PC-3 (cell line): ENCODE measurements around the gene CNTFR. TPM values are rescaled to one million over a fixed set of nuclear protein-coding genes. Genes with fewer than 3 reads are reported as not detected.

Experiments used
- ATAC-seq: fragments of 200-7000 bp; cut with Tn5 transposase; 2 replicates; pipeline ENCODE4 v1.9.1; 2020; ENCODE audit warnings: mild to moderate bottlenecking, moderate library complexity
- BruUV-seq: library from RNA; stranded (reverse); fragments of 400-500 nt; replicated peaks from 2 replicates; lab custom pipeline; 2021; lab: Mats Ljungman, UMichigan
- CTCF ChIA-PET: fragments of 300-600 bp; sonication (Branson Sonifier 250); formaldehyde crosslinking; loops from one replicate; lab custom pipeline; 2022; ENCODE audit warnings: antibody characterized with exemption; lab: Charles Lee
- POLR2A ChIA-PET: fragments of 300-600 bp; sonication (Branson Sonifier 250); formaldehyde crosslinking; loops from one replicate; lab custom pipeline; 2022; ENCODE audit warnings: antibody characterized with exemption; ENCODE audit not compliant: unreplicated experiment; lab: Charles Lee
- DNase-seq: peaks from one replicate; pipeline ENCODE4 v3.0.0-alpha.2; 2015
- H2AFZ ChIP-seq: fragments of 300-600 bp; sonication (generic); 2 replicates; pipeline ENCODE4 v1.6.0; 2016; ENCODE audit warnings: antibody characterized with exemption, low read length
- H3F3A ChIP-seq: fragments of 300-600 bp; sonication (generic); one replicate; pipeline ENCODE4 v1.6.0; 2017; ENCODE audit warnings: antibody characterized with exemption, low read length, control low read depth, mild to moderate bottlenecking; ENCODE audit not compliant: unreplicated experiment
- H3K27ac ChIP-seq: fragments of 300-600 bp; sonication (generic); 2 replicates; pipeline ENCODE4 v1.5.1; 2016; ENCODE audit warnings: mild to moderate bottlenecking, low read length
- H3K27me3 ChIP-seq: fragments of 300-600 bp; sonication (generic); 2 replicates; pipeline ENCODE4 v1.6.1; 2016; ENCODE audit warnings: low read length, mixed read lengths
- H3K36me3 ChIP-seq: fragments of 300-600 bp; sonication (generic); 2 replicates; pipeline ENCODE4 v1.6.1; 2016; ENCODE audit warnings: low read depth, mixed run types, low read length, mixed read lengths
- H3K4me1 ChIP-seq: fragments of 300-600 bp; sonication (generic); 2 replicates; pipeline ENCODE4 v1.5.1; 2016; ENCODE audit warnings: low read length; ENCODE audit not compliant: insufficient read depth
- H3K4me2 ChIP-seq: fragments of 300-600 bp; sonication (generic); 2 replicates; pipeline ENCODE4 v1.6.0; 2016; ENCODE audit warnings: low read length
- H3K4me3 ChIP-seq: fragments of 300-600 bp; sonication (generic); 2 replicates; pipeline ENCODE4 v1.5.1; 2016; ENCODE audit warnings: mild to moderate bottlenecking, low read length, mixed read lengths
- H3K79me2 ChIP-seq: fragments of 300-600 bp; sonication (generic); 2 replicates; pipeline ENCODE4 v1.6.1; 2017; ENCODE audit warnings: low read length, mixed read lengths
- H3K9ac ChIP-seq: fragments of 300-600 bp; sonication (generic); 2 replicates; pipeline ENCODE4 v1.6.0; 2016; ENCODE audit warnings: mild to moderate bottlenecking, low read length
- H3K9me2 ChIP-seq: fragments of 300-600 bp; sonication (generic); replicated peaks from 2 replicates; pipeline ENCODE4 v1.6.1; 2016; ENCODE audit warnings: mixed run types, low read length, mixed read lengths
- H3K9me3 ChIP-seq: fragments of 300-600 bp; sonication (generic); 2 replicates; pipeline ENCODE4 v1.6.1; 2016; ENCODE audit warnings: low read length, mixed read lengths
- H4K20me1 ChIP-seq: fragments of 300-600 bp; sonication (generic); 2 replicates; pipeline ENCODE4 v1.6.1; 2016; ENCODE audit warnings: low read length, mixed read lengths
- EZH2 ChIP-seq: fragments of 300-600 bp; sonication (generic); IDR thresholded peaks from one replicate; pipeline ENCODE4 v1.6.1; 2017; ENCODE audit warnings: antibody characterized with exemption, mild to moderate bottlenecking, low read length; ENCODE audit not compliant: unreplicated experiment
- EZH2phosphoT487 ChIP-seq: fragments of 300-600 bp; sonication (generic); IDR thresholded peaks from 2 replicates; pipeline ENCODE4 v1.6.1; 2018; ENCODE audit warnings: mild to moderate bottlenecking, antibody characterized with exemption, low read length, borderline replicate concordance
- intact Hi-C: fragments of 100-400 bp; cut with micrococcal nuclease; formaldehyde crosslinking; loops from 2 replicates; pipeline ENCODE4 v1.9.0; 2023
- total RNA-seq: library from RNA; depleted of rRNA; stranded (reverse); fragments of >200 nt; gene quantifications from 2 replicates; pipeline ENCODE4 v1.2.3, GENCODE V29; 2014
- TF ChIP-seq, protein P1 (sequence below): fragments of 300-600 bp; sonication (generic); conservative IDR thresholded peaks from 2 replicates; pipeline ENCODE4 v1.5.1; 2017; ENCODE audit warnings: antibody characterized with exemption, low read depth, mild to moderate bottlenecking, low read length

CNTFR gene
- total RNA-seq, 1 experiment from 2014 or later = not detected

DNA sequence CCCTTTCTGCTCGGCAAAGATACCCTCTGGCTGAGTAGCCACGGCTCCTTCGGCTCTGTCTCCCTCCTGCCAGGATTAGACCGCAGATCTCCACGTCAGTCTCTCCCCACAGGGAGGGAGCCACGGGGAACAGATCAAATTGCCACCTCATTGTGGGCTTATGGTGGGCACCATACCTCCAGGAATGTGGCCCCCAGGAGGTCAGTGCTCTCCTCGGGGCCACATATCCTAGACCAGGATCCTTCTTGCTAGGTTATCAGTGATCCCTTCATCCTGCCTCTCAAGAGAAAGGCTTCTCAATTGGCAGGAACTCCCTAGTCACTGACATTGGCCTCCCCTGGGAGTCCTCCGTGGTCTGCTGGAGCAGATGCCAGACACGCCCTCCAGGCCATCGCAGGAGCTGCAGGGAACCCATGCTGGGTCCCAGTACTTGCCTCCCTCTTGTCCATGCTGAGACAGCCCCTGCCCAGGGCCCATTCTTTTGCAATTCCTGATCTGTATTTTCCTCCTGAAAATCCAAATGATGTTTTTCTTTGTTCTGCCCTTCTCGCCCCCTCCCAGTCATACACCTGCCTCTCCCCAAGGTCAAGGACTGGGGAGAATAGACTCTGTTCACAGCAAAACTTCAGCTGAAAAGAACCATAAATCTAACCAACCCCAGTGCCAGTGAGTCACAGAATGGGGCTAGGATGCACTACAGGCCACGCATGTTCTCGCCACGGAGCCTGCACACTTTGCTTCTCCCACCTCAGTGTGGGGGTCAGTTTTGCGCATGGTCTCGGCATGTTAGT, 35.1 kb downstream of the CNTFR start:
- H3K9ac ChIP-seq = no peak overlapping the region
- no peaks in the 10 kb centered on the region for H3K36me3 ChIP-seq
- no peaks in the 10 kb centered on the region for H3K9me3 ChIP-seq
- H3K9me2 ChIP-seq = no peaks in the 10 kb centered on the region
- H3K4me2 ChIP-seq = no peak overlapping the region
- ChIA-PET CTCF (no interaction called here), POLR2A (no interaction called here)
- H3K4me3 ChIP-seq = no peak overlapping the region
- H3K27me3 ChIP-seq = no peaks in the 10 kb centered on the region
- H3K27ac ChIP-seq = no peak overlapping the region
- ATAC-seq = no peak
- H3K79me2 ChIP-seq = no peaks in the 10 kb centered on the region
- no peak overlapping the region for H2AFZ ChIP-seq
- H3K4me1 ChIP-seq = no peaks in the 10 kb centered on the region
- no peaks in the 10 kb centered on the region for H4K20me1 ChIP-seq
- TF ChIP-seq EZH2 (no peak), EZH2phosphoT487 (no peak)
- TF ChIP-seq, protein P1, sequence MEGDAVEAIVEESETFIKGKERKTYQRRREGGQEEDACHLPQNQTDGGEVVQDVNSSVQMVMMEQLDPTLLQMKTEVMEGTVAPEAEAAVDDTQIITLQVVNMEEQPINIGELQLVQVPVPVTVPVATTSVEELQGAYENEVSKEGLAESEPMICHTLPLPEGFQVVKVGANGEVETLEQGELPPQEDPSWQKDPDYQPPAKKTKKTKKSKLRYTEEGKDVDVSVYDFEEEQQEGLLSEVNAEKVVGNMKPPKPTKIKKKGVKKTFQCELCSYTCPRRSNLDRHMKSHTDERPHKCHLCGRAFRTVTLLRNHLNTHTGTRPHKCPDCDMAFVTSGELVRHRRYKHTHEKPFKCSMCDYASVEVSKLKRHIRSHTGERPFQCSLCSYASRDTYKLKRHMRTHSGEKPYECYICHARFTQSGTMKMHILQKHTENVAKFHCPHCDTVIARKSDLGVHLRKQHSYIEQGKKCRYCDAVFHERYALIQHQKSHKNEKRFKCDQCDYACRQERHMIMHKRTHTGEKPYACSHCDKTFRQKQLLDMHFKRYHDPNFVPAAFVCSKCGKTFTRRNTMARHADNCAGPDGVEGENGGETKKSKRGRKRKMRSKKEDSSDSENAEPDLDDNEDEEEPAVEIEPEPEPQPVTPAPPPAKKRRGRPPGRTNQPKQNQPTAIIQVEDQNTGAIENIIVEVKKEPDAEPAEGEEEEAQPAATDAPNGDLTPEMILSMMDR = no peak
- DNase-seq = no peak
- no peaks in the 10 kb centered on the region for H3F3A ChIP-seq
- BruUV-seq = no TSS peak
- intact Hi-C loops = no loop called here

DNA sequence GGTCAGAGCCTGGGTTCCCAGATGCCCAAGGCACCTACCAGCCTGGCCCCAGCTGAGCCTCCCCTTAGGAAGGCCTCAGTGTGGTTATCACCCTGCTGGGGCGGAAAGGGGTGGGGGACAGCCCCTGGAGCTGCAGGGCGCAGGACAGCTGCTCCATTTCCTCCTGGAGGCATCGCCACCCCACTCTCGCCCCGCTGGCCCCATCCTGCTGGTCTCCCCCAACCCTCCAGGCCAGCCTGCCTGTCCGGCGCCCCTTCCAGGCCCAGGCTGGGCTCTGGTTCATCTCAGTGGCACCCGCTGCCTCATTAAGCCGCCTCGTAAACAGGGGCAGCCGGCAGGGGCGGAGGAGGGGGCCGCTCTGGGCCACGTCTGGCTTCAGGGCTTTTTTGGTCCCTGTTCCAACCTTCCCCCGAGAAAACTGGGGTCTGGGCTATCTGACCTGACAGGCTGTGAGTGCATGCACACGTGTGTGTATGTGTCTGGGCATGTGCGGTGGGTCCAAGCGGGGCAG, 36.0 kb downstream of the CNTFR start:
- no peaks in the 10 kb centered on the region for H3K79me2 ChIP-seq
- BruUV-seq = no TSS peak
- DNase-seq = no peak
- no peaks in the 10 kb centered on the region for H3K36me3 ChIP-seq
- no peak overlapping the region for H3K4me2 ChIP-seq
- no peaks in the 10 kb centered on the region for H3K9me3 ChIP-seq
- TF ChIP-seq EZH2phosphoT487 = no peak
- no peak for TF ChIP-seq EZH2
- TF ChIP-seq, protein P1 = no peak
- H3K9ac ChIP-seq = no peak overlapping the region
- no peak for ATAC-seq
- no peaks in the 10 kb centered on the region for H3K27me3 ChIP-seq
- H3F3A ChIP-seq = no peaks in the 10 kb centered on the region
- H3K27ac ChIP-seq = no peak overlapping the region
- no peak overlapping the region for H3K4me3 ChIP-seq
- POLR2A ChIA-PET = no interaction called here
- no peaks in the 10 kb centered on the region for H4K20me1 ChIP-seq
- H2AFZ ChIP-seq = no peak overlapping the region
- intact Hi-C loops = no loop called here
- CTCF ChIA-PET = no interaction called here
- no peaks in the 10 kb centered on the region for H3K9me2 ChIP-seq
- H3K4me1 ChIP-seq = no peaks in the 10 kb centered on the region

DNA sequence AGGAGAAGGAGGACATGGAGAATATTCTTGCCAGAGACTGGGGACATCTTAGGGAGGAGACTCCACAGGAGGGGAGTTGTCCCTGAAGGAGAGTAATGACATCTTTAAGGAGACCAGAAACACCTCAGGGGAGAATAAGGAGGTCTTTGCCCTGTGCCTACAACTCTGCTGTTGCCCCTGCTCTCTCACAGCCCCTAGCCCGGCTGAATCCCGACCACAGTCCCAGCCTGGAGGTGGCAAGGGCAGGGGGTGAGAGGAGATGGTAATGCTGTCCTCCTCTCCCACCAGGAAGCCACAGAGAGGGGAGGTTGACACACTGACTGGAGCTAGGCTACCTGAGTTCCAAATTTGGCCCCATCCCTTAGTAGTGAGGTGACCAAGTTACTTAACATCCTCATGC, 36.5 kb downstream of the CNTFR start:
- no peaks in the 10 kb centered on the region for H3K9me3 ChIP-seq
- no TSS peak for BruUV-seq
- no peaks in the 10 kb centered on the region for H3K9me2 ChIP-seq
- TF ChIP-seq, protein P1 = no peak
- TF ChIP-seq EZH2phosphoT487 (no peak), EZH2 (no peak)
- ATAC-seq (no peak), DNase-seq (no peak)
- H3K36me3 ChIP-seq = no peaks in the 10 kb centered on the region
- no peak overlapping the region for H3K27ac ChIP-seq
- intact Hi-C loops = no loop called here
- H4K20me1 ChIP-seq = no peaks in the 10 kb centered on the region
- ChIA-PET CTCF (no interaction called here), POLR2A (no interaction called here)
- H3K27me3 ChIP-seq = no peaks in the 10 kb centered on the region
- no peak overlapping the region for H3K4me2 ChIP-seq
- no peaks in the 10 kb centered on the region for H3K4me1 ChIP-seq
- H3K79me2 ChIP-seq = no peaks in the 10 kb centered on the region
- no peaks in the 10 kb centered on the region for H3F3A ChIP-seq
- H3K9ac ChIP-seq = no peak overlapping the region
- no peak overlapping the region for H3K4me3 ChIP-seq
- H2AFZ ChIP-seq = no peak overlapping the region
